SKM-1 treated with dmso at 0.1 percent for 144 hours (cell line): ENCODE data around the gene CXCR6.

Experiments used
- DNase-seq: peaks from one replicate; lab custom pipeline; 2025; ENCODE audit not compliant: unreplicated experiment; lab: John Stamatoyannopoulos, UW

The CXCR6 gene

GRCh38 chr3:45946875-45947274 is 3.6 kb downstream of the CXCR6 start:
- no peak for DNase-seq

GRCh38 chr3:45947361-45947760 is 4.1 kb downstream of the CXCR6 start:
- DNase-seq, result no peak

- DNase-seq, result no peak
Observed at GRCh38 chr3:45948311-45948781, 5.1 kb downstream of the CXCR6 start.

GRCh38 chr3:45948881-45949280 is 5.6 kb downstream of the CXCR6 start:
- no peak for DNase-seq

- no peak for DNase-seq
Observed at GRCh38 chr3:45949432-45949831, 6.2 kb downstream of the CXCR6 start.

- no peak for DNase-seq
Observed at GRCh38 chr3:45950131-45950530, 6.9 kb downstream of the CXCR6 start.

- DNase-seq, result no peak
Observed at GRCh38 chr3:45950686-45951600, 7.7 kb downstream of the CXCR6 start.

GRCh38 chr3:45951946-45952345 is 8.7 kb downstream of the CXCR6 start:
- DNase-seq, result no peak

- no peak for DNase-seq
Observed at GRCh38 chr3:45952456-45952855, 9.2 kb downstream of the CXCR6 start.

GRCh38 chr3:45953536-45953935 is 10.3 kb downstream of the CXCR6 start:
- no peak for DNase-seq

- no peak for DNase-seq
Observed at GRCh38 chr3:45954306-45954705, 11.0 kb downstream of the CXCR6 start.

GRCh38 chr3:45955017-45955647 is 11.9 kb downstream of the CXCR6 start:
- DNase-seq, result no peak

- no peak for DNase-seq
Observed at GRCh38 chr3:45955706-45956105, 12.4 kb downstream of the CXCR6 start.

GRCh38 chr3:45957586-45957985 is 14.3 kb downstream of the CXCR6 start:
- DNase-seq, result no peak

GRCh38 chr3:45958321-45958791 is 15.1 kb downstream of the CXCR6 start:
- DNase-seq, result no peak

- DNase-seq, result no peak
Observed at GRCh38 chr3:45959201-45959600, 15.9 kb downstream of the CXCR6 start.

- DNase-seq, result no peak
Observed at GRCh38 chr3:45960289-45960688, 17.0 kb downstream of the CXCR6 start.

- no peak for DNase-seq
Observed at GRCh38 chr3:45962033-45962432, 18.8 kb downstream of the CXCR6 start.

GRCh38 chr3:45964139-45964538 is 20.9 kb downstream of the CXCR6 start:
- DNase-seq, result no peak

GRCh38 chr3:45965253-45965652 is 22.0 kb downstream of the CXCR6 start:
- DNase-seq, result no peak

- DNase-seq, result no peak
Observed at GRCh38 chr3:45965653-45966052, 22.4 kb downstream of the CXCR6 start.

GRCh38 chr3:45966371-45966791 is 23.1 kb downstream of the CXCR6 start:
- no peak for DNase-seq
